Thoracic aorta (tissue), 2 donors: ENCODE measurements around the gene NPAS4. TPM values are rescaled to one million over a fixed set of nuclear protein-coding genes. Genes with fewer than 3 reads are reported as not detected.
A peak's percentile ranks its signal among the peaks of the same experiment; 100 is the strongest.

Experiments
- ATAC-seq: fragments of 150-250 bp; one replicate; pipeline ENCODE4 v1.8.0; 2017; ENCODE audit warnings: low read depth; ENCODE audit not compliant: insufficient number of reproducible peaks, low FRiP score
- DNase-seq: peaks from one replicate; pipeline ENCODE4 v3.0.0-alpha.2; 2020; ENCODE audit warnings: low spot score
- H3K27ac ChIP-seq, 2 donors: fragments of 200-600 bp; sonication (generic); 1 replicate in 1 of 2; 2 replicates in 1 of 2; pipeline ENCODE4 v1.5.1; 2016; ENCODE audit warnings: mild to moderate bottlenecking in 2 of 2, moderate library complexity in 2 of 2
- H3K27me3 ChIP-seq: fragments of 200-600 bp; sonication (generic); replicated peaks from 2 replicates; pipeline ENCODE4 v1.6.0; 2016; ENCODE audit warnings: mild to moderate bottlenecking; ENCODE audit not compliant: insufficient read depth
- H3K36me3 ChIP-seq: fragments of 200-600 bp; sonication (generic); one replicate; pipeline ENCODE4 v1.5.1; 2016
- H3K4me1 ChIP-seq, 2 donors: fragments of 200-600 bp; sonication (generic); 1 replicate in 1 of 2; 2 replicates in 1 of 2; pipeline versions ENCODE4 v1.5.1 to v1.6.0; 2016; ENCODE audit warnings: low read depth in 2 of 2, mild to moderate bottlenecking in 1 of 2; ENCODE audit not compliant: control insufficient read depth in 1 of 2
- H3K4me3 ChIP-seq: fragments of 200-600 bp; sonication (generic); 2 replicates; pipeline ENCODE4 v1.5.1; 2016; ENCODE audit warnings: mild to moderate bottlenecking
- H3K9me3 ChIP-seq: fragments of 200-600 bp; sonication (generic); 2 replicates; pipeline ENCODE4 v1.5.1; 2016
- CTCF ChIP-seq: fragments of 200-600 bp; sonication (generic); IDR thresholded peaks from one replicate; pipeline ENCODE4 v1.5.1; 2019; ENCODE audit warnings: antibody characterized with exemption
- total RNA-seq, 2 donors: library from RNA; depleted of rRNA; stranded (reverse); fragments of >200 nt; gene quantifications; one replicate each; pipeline versions ENCODE4 v1.1.0 to v1.2.3, GENCODE V29; 2016

Gene NPAS4
- total RNA-seq, 2 donors from 2014 or later, result 4.2 to 6.6 TPM

DNA sequence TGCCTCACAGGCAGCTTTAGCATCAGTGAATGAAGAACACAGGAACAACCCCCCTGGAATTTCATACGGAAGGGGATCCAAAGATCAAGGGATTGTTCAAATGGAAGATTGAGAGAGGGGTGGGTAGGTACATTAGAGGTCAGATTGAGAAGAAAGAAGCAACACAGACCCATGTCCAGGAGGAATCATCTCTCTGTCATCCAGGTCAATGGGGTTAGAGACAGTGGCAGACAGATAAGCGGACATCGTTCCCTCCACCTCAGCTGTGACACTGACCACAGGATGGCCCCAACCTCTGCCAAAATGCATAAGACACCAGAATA is 1.9 kb upstream of the NPAS4 start:
- H3K4me3 ChIP-seq, result no peak overlapping the region
- no peak overlapping the region for H3K27ac ChIP-seq
- H3K9me3 ChIP-seq, result no peaks in the 10 kb centered on the region
- ATAC-seq, result no peak
- no peak for DNase-seq
- peaks cover 32 to 52% of the 10 kb centered on the region in 2 donors for H3K4me1 ChIP-seq
- no peak for TF ChIP-seq CTCF
- peaks cover 2% of the 10 kb centered on the region for H3K36me3 ChIP-seq
- no peaks in the 10 kb centered on the region for H3K27me3 ChIP-seq

DNA sequence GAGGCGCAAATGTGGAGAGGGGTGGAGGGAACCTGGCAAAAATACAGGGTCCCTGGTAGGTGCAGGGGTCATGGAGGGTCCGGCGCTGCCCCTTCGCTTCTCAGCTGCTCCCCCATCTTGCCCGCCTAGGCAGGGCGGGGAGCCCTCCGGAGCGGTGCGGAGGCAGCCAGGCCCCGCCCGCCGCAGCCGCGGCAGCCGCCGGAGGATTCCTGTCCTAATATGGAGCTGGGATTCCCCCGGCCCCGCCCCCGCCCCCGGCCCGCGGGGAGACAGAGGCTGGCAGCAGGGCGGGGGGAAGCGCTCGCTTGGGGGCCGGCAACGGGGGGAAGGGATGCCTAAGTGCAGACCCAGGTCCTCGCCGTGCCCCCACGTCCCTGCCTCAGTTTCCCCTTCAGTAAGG is 1.0 kb upstream of the NPAS4 start:
- no peak for DNase-seq
- ATAC-seq, result no peak
- Histone ChIP-seq H3K4me1 (peaks cover 32 to 45% of the 10 kb centered on the region in 2 donors), H3K9me3 (no peaks in the 10 kb centered on the region), H3K4me3 (peak overlapping the region; percentile 54), H3K36me3 (peaks cover 11% of the 10 kb centered on the region), H3K27ac (peak overlapping the region in 1 of 2 donors; percentile 49), H3K27me3 (no peaks in the 10 kb centered on the region)
- no peak for TF ChIP-seq CTCF

DNA sequence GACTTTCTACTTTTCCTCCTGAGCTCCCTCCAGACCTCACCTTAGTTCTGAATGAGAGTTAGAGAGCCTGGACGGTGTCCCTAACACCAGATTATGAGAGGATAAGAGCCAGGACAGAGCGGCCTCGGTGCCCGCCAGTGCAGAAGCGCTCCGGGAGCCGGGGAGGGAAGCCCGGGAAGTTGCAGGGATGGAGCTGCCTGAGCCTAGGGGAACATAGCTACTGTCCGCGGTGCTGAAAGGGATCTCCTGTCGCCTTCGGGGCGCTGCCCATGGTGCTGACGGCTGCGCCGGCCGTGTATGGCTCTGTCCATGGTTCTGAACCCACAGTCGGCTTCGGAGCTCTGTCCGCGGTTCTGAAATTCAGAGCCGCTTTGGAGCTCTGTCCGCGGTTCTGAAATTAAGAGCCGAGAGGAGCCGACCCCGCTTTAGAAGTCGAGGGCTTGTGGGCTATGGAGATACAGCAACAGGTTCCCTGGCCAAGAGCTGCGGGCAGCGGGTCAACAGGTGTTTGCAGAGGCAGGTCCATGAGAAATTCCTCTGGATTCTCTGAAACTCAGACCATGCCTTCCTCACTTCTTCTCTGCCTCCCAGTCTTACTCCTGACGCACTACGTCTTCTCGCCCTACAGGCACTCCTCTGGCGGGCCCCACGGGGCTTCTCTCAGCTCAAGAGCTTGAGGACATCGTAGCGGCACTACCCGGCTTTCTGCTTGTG is 814 bp downstream of the NPAS4 start:
- TF ChIP-seq CTCF, result no peak
- ATAC-seq (peak; percentile 40), DNase-seq (peak; percentile 74)
- Histone ChIP-seq H3K4me3 (peak overlapping the region; percentile 54), H3K4me1 (peaks cover 32 to 45% of the 10 kb centered on the region in 2 donors), H3K27ac (peak overlapping the region in 1 of 2 donors; percentile 49), H3K27me3 (no peaks in the 10 kb centered on the region), H3K9me3 (no peaks in the 10 kb centered on the region), H3K36me3 (peaks cover 12% of the 10 kb centered on the region)

DNA sequence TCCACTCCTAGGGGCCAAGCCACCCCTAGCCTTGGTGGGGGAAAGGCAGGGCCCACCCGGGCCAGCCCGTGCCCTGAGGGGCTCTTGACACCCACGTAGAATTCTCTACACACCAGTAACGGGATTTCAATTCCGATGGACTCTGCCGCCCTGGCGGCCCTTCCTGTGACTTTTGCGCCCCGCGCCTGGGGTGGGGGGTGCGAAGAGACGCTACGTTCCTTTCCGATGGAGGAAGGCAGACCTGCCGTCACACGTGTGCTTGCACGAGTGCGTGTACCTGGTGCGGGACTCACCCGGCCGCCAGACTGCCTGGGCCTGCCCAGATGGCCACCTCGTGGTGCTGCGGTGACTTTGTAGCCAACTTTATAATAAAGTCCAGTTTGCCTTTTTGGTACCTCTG is 5.5 kb downstream of the NPAS4 start:
- DNase-seq, result no peak
- Histone ChIP-seq H3K4me1 (peaks cover under 1 to 1% of the 10 kb centered on the region in 2 donors), H3K9me3 (no peaks in the 10 kb centered on the region), H3K4me3 (no peak overlapping the region), H3K36me3 (peaks cover 12% of the 10 kb centered on the region), H3K27me3 (no peaks in the 10 kb centered on the region), H3K27ac (no peak overlapping the region)
- ATAC-seq, result no peak
- no peak for TF ChIP-seq CTCF

- DNase-seq, result no peak
Measured at GRCh38 chr11:66428933-66429332, 8.1 kb downstream of the NPAS4 start.

More at GRCh38 chr11:66428933-66429332, 8.1 kb downstream of the NPAS4 start:
- Histone ChIP-seq H3K36me3 (peaks cover 10% of the 10 kb centered on the region), H3K4me3 (no peak overlapping the region), H3K27me3 (no peaks in the 10 kb centered on the region), H3K9me3 (no peaks in the 10 kb centered on the region), H3K27ac (no peak overlapping the region), H3K4me1 (no peaks in the 10 kb centered on the region)
- no peak for TF ChIP-seq CTCF
- no peak for ATAC-seq
